HepG2 (cell line): ENCODE data around the gene GRB10. TPM values are rescaled to one million over a fixed set of nuclear protein-coding genes. Genes with fewer than 3 reads are reported as not detected.

Experiments used
- ATAC-seq: fragments of 200-7000 bp; cut with Tn5 transposase; 3 replicates; pipeline ENCODE4 v1.9.1; 2020; ENCODE audit warnings: mild to moderate bottlenecking, moderate library complexity
- BruUV-seq: library from RNA; stranded (reverse); fragments of 400-500 nt; replicated peaks from 2 replicates; lab custom pipeline; 2021; lab: Mats Ljungman, UMichigan
- CTCF ChIA-PET: fragments of 300-600 bp; formaldehyde crosslinking; extraction: SDS; loops from one replicate; lab custom pipeline; 2021; ENCODE audit warnings: low total read pairs, inconsistent platforms, low intra/inter-chr PET ratio; lab: Yijun Ruan, JAX
- POLR2A ChIA-PET: fragments of 350-600 bp; sonication (Branson Sonifier 250); formaldehyde crosslinking; loops from one replicate; lab custom pipeline; 2020; ENCODE audit warnings: antibody characterized with exemption, inconsistent platforms; lab: Yijun Ruan, JAX
- DNase-seq: peaks from one replicate; pipeline ENCODE4 v3.0.0-alpha.2; 2015; ENCODE audit warnings: low spot score
- FAIRE-seq: peaks from 3 replicates; lab custom pipeline; 2011; peaks lifted over from hg19 to GRCh38; lab: Jason Lieb, UNC
- H2AFZ ChIP-seq: one replicate; pipeline ENCODE4 v1.6.1; 2011; ENCODE audit warnings: low read length, inconsistent platforms
- H3K27ac ChIP-seq: fragments of 300-600 bp; 3 replicates; pipeline ENCODE4 v1.8.0; 2011; ENCODE audit warnings: mixed run types, mild to moderate bottlenecking, mixed read lengths, low read length, inconsistent platforms; ENCODE audit not compliant: insufficient read depth; ENCODE audit errors: extremely low read length
- H3K27me3 ChIP-seq, 2 experiments: fragments of 200-600 bp in 1 of 2; 2 replicates in 1 of 2; 3 replicates in 1 of 2; pipeline versions ENCODE4 v1.6.0 to v1.8.0; 2011; ENCODE audit warnings: low read length in 2 of 2, mild to moderate bottlenecking in 2 of 2, moderate library complexity in 2 of 2, inconsistent platforms in 1 of 2; ENCODE audit not compliant: insufficient read depth in 2 of 2, control insufficient read depth in 1 of 2
- H3K36me3 ChIP-seq, 2 experiments: fragments of 200-600 bp in 1 of 2; replicated peaks in 1 of 2; 2 replicates in 1 of 2; 3 replicates in 1 of 2; pipeline versions ENCODE4 v1.5.1 to v1.8.0; 2011; ENCODE audit warnings: low read length in 2 of 2, inconsistent platforms in 1 of 2; ENCODE audit not compliant: insufficient read depth in 2 of 2, control insufficient read depth in 1 of 2
- H3K4me1 ChIP-seq: 2 replicates; pipeline ENCODE4 v1.5.1; 2012; ENCODE audit warnings: low read length, inconsistent platforms; ENCODE audit not compliant: insufficient read depth
- H3K4me2 ChIP-seq: 2 replicates; pipeline ENCODE4 v1.6.0; 2011; ENCODE audit warnings: low read depth, low read length, inconsistent platforms
- H3K4me3 ChIP-seq, 3 experiments: fragments of 200-600 bp in 1 of 3; sonication (generic), shearing (Covaris generic) in 1 of 3; replicated peaks in 1 of 3; 2 replicates each; pipeline ENCODE4 v1.5.1; 2011 to 2016; ENCODE audit warnings: low read length in 3 of 3, inconsistent platforms in 2 of 3, low read depth in 2 of 3, mild to moderate bottlenecking in 2 of 3, control low read depth in 1 of 3, mixed read lengths in 1 of 3; ENCODE audit not compliant: insufficient read depth in 1 of 3
- H3K79me2 ChIP-seq: one replicate; pipeline ENCODE4 v1.6.1; 2011; ENCODE audit warnings: low read length, inconsistent platforms; ENCODE audit not compliant: insufficient read depth
- H3K9ac ChIP-seq: 2 replicates; pipeline ENCODE4 v1.6.0; 2011; ENCODE audit warnings: mild to moderate bottlenecking, low read depth, low read length, inconsistent platforms; ENCODE audit not compliant: insufficient read depth
- H3K9me3 ChIP-seq: 2 replicates; pipeline ENCODE4 v1.5.1; 2012; ENCODE audit warnings: mild to moderate bottlenecking, low read length
- H4K20me1 ChIP-seq: 2 replicates; pipeline ENCODE4 v1.6.0; 2011; ENCODE audit warnings: inconsistent platforms, mild to moderate bottlenecking, low read length, moderate library complexity; ENCODE audit not compliant: insufficient read depth
- ATF7 ChIP-seq, 2 experiments: fragments of 450-650 bp in 1 of 2; sonication (generic) in 1 of 2; formaldehyde crosslinking in 1 of 2; IDR thresholded peaks; 2 replicates each; pipeline versions ENCODE4 v1.4.0 to v1.6.1; 2016 to 2020; ENCODE audit warnings: antibody characterized with exemption in 1 of 2, mild to moderate bottlenecking in 1 of 2, missing genetic modification reagents in 1 of 2
- FOXC1 ChIP-seq: sonication (generic); formaldehyde crosslinking; IDR thresholded peaks from 2 replicates; pipeline ENCODE4 v1.8.0; 2022; ENCODE audit warnings: mild to moderate bottlenecking, missing genetic modification reagents, borderline replicate concordance
- HNRNPK ChIP-seq: fragments of 200-400 bp; formaldehyde crosslinking; IDR thresholded peaks from 2 replicates; pipeline ENCODE4 v1.6.1; 2018; ENCODE audit warnings: low read length, low read depth, moderate library complexity, mild to moderate bottlenecking; ENCODE audit not compliant: poor library complexity, severe bottlenecking
- MEIS1 ChIP-seq: sonication (generic); formaldehyde crosslinking; IDR thresholded peaks from 2 replicates; pipeline ENCODE4 v1.9.0; 2021; ENCODE audit warnings: mild to moderate bottlenecking, missing genetic modification reagents, moderate library complexity, borderline replicate concordance
- NFYC ChIP-seq: IDR thresholded peaks from 2 replicates; pipeline ENCODE4 v1.6.1; 2016; ENCODE audit warnings: missing genetic modification reagents, missing compliant biosample characterization
- ONECUT2 ChIP-seq: sonication (generic); formaldehyde crosslinking; IDR thresholded peaks from 2 replicates; pipeline ENCODE4 v1.4.0; 2020; ENCODE audit warnings: missing genetic modification reagents
- RAD51 ChIP-seq: fragments of 450-650 bp; IDR thresholded peaks from 2 replicates; pipeline ENCODE4 v1.6.1; 2016; ENCODE audit warnings: borderline replicate concordance
- RXRB ChIP-seq: IDR thresholded peaks from 2 replicates; pipeline ENCODE4 v1.6.1; 2016; ENCODE audit warnings: borderline replicate concordance, missing genetic modification reagents, missing compliant biosample characterization
- SRF ChIP-seq: IDR thresholded peaks from 2 replicates; pipeline ENCODE4 v1.6.1; 2011; ENCODE audit warnings: mild to moderate bottlenecking, low read depth, low read length, moderate library complexity
- THAP11 ChIP-seq: IDR thresholded peaks from 2 replicates; pipeline ENCODE4 v1.6.1; 2016; ENCODE audit warnings: missing biosample characterization, missing genetic modification reagents
- ZBTB7A ChIP-seq: sonication (generic); formaldehyde crosslinking; IDR thresholded peaks from 2 replicates; pipeline ENCODE4 v1.8.0; 2022; ENCODE audit warnings: mild to moderate bottlenecking, missing genetic modification reagents
- ZSCAN29 ChIP-seq: sonication (generic); formaldehyde crosslinking; conservative IDR thresholded peaks from 2 replicates; pipeline ENCODE4 v1.4.0; 2020; ENCODE audit warnings: mild to moderate bottlenecking, missing genetic modification reagents
- WGBS: methylation state at CpG from one replicate; pipeline ENCODE4 v1.1.6; 2017; ENCODE audit warnings: low lambda C conversion rate; 5-methylcytosine and 5-hydroxymethylcytosine counted together
- in situ Hi-C: cut with HindIII; loops from 2 replicates; pipeline ENCODE4 v1.10.0; 2017; ENCODE audit warnings: low pct_unique_long_range_greater_than_20kb; ENCODE audit not compliant: extremely low pct_ligation_motif_present
- intact Hi-C: fragments of 100-400 bp; cut with micrococcal nuclease; formaldehyde crosslinking; loops from one replicate; pipeline ENCODE4 v1.10.0; 2022; ENCODE audit not compliant: unreplicated experiment
- polyA plus RNA-seq, 8 experiments: library from polyadenylated mRNA; depleted of rRNA in 3 of 8; stranded (reverse) in 7 of 8; unstranded in 1 of 8; fragments of >200 nt; fragmentation: Illumina TruSeq in 4 of 8; extraction: Trizol in 4 of 8; gene quantifications; 2 replicates each; pipeline versions ENCODE4 v1.2.1 to v1.2.3, GENCODE V29; 2011 to 2016; ENCODE audit warnings: low read depth in 4 of 8, missing spikeins in 1 of 8, mixed read lengths in 1 of 8; ENCODE audit not compliant: insufficient read depth in 1 of 8
- total RNA-seq, 5 experiments: library from RNA; depleted of rRNA; stranded (reverse); fragments of >200 nt; fragmentation: Illumina TruSeq; extraction: Trizol; gene quantifications; 2 replicates each; pipeline ENCODE4 v1.2.3, GENCODE V29; 2016; ENCODE audit warnings: low read depth in 1 of 5
- TF ChIP-seq, protein P1 (sequence below): sonication (generic); formaldehyde crosslinking; IDR thresholded peaks from 2 replicates; pipeline ENCODE4 v1.4.0; 2020; ENCODE audit warnings: missing genetic modification reagents, borderline replicate concordance
- TF ChIP-seq, protein P2 (sequence below): IDR thresholded peaks from 2 replicates; pipeline ENCODE4 v1.6.1; 2016; ENCODE audit warnings: missing biosample characterization, missing genetic modification reagents, low read depth
- TF ChIP-seq, protein P3 (sequence below): IDR thresholded peaks from 2 replicates; pipeline ENCODE4 v1.6.1; 2012; ENCODE audit warnings: low read depth, low read length, improper control_type of control experiment

Gene GRB10
- total and polyA plus RNA-seq, 2 of the 13 experiments (the other 11 are each of a cell fraction or from before 2014, with no cell fraction given): 4.0 to 6.8 TPM

DNA sequence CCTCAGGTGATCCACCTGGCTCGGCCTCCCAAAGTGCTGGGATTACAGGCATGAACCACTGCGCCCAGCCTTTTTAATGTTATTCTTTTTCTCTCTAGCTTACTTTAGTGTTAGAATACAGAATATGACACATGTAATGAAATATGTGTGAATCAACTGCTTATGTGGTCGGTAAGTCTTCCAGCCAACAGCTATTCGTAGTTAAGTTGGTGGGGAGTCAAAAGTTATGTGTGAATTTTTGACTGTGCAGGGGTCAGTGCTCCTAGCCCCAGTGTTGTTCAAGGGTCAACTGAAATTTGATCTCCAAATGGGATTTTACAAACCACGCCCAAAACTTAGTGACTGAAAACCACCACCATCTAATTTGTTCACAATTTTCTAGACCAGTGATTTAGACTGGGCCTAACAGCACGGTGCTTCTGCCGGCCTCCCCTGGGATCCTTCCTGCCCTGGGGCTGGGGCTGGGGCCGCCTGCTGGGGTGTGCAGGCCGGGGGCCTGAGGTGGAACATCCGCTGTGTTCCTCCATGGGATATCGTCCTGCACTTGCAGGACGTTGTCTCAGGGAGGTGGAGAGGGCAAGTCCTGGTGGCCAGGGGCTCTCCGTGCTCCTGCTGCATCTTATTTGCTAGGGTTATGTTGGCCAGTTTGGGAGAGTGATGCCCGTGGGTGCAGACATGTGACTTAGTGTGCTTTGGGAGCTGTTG, 24.5 kb upstream of the GRB10 start:
- Histone ChIP-seq H3K27me3 (no peaks in the 10 kb centered on the region), H3K4me3 (no peak overlapping the region), H3K79me2 (no peaks in the 10 kb centered on the region), H3K9me3 (no peaks in the 10 kb centered on the region), H3K9ac (no peak overlapping the region), H2AFZ (no peak overlapping the region), H3K4me1 (peaks cover 8% of the 10 kb centered on the region; the same call in 1 of the 2 replicates), H3K36me3 (no peaks in the 10 kb centered on the region), H4K20me1 (no peaks in the 10 kb centered on the region), H3K4me2 (no peak overlapping the region), H3K27ac (no peak overlapping the region)
- ChIA-PET POLR2A (no interaction called here), CTCF (no interaction called here)
- 32% methylated on average over 9 of the region's 14 CpGs for WGBS
- intact Hi-C loops: loop anchor here (2.0 kb wide), 1 partner anchor 46 kb away; no protein-coding TSS in a partner anchor
- BruUV-seq: no TSS peak
- in situ Hi-C loops: no loop called here
- no peak for TF ChIP-seq ATF7 (IDR thresholded peaks at IDR 0.05)
- TF ChIP-seq ATF7 (CRISPR knock-in tag; IDR thresholded peaks at IDR 0.05): no peak
- TF ChIP-seq, protein P1, sequence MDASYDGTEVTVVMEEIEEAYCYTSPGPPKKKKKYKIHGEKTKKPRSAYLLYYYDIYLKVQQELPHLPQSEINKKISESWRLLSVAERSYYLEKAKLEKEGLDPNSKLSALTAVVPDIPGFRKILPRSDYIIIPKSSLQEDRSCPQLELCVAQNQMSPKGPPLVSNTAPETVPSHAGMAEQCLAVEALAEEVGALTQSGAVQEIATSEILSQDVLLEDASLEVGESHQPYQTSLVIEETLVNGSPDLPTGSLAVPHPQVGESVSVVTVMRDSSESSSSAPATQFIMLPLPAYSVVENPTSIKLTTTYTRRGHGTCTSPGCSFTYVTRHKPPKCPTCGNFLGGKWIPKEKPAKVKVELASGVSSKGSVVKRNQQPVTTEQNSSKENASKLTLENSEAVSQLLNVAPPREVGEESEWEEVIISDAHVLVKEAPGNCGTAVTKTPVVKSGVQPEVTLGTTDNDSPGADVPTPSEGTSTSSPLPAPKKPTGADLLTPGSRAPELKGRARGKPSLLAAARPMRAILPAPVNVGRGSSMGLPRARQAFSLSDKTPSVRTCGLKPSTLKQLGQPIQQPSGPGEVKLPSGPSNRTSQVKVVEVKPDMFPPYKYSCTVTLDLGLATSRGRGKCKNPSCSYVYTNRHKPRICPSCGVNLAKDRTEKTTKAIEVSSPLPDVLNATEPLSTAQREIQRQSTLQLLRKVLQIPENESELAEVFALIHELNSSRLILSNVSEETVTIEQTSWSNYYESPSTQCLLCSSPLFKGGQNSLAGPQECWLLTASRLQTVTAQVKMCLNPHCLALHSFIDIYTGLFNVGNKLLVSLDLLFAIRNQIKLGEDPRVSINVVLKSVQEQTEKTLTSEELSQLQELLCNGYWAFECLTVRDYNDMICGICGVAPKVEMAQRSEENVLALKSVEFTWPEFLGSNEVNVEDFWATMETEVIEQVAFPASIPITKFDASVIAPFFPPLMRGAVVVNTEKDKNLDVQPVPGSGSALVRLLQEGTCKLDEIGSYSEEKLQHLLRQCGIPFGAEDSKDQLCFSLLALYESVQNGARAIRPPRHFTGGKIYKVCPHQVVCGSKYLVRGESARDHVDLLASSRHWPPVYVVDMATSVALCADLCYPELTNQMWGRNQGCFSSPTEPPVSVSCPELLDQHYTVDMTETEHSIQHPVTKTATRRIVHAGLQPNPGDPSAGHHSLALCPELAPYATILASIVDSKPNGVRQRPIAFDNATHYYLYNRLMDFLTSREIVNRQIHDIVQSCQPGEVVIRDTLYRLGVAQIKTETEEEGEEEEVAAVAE (CRISPR knock-in tag): no peak
- no peak for TF ChIP-seq THAP11
- TF ChIP-seq ZBTB7A: no peak
- no peak for TF ChIP-seq HNRNPK
- TF ChIP-seq SRF: no peak
- TF ChIP-seq MEIS1 (CRISPR knock-in tag): no peak
- TF ChIP-seq ZSCAN29 (CRISPR knock-in tag): no peak
- no peak for TF ChIP-seq ONECUT2
- TF ChIP-seq, protein P2, sequence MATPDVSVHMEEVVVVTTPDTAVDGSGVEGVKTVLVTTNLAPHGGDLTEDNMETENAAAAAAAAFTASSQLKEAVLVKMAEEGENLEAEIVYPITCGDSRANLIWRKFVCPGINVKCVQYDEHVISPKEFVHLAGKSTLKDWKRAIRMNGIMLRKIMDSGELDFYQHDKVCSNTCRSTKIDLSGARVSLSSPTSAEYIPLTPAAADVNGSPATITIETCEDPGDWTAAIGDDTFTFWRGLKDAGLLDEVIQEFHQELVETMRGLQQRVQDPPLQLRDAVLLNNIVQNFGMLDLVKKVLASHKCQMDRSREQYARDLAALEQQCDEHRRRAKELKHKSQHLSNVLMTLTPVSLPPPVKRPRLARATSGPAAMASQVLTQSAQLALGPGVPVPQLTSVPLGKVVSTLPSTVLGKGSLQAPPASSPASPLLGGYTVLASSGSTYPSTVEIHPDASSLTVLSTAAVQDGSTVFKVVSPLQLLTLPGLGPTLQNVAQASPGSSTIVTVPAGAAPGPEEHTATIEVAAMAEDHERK: no peak
- TF ChIP-seq, protein P3, sequence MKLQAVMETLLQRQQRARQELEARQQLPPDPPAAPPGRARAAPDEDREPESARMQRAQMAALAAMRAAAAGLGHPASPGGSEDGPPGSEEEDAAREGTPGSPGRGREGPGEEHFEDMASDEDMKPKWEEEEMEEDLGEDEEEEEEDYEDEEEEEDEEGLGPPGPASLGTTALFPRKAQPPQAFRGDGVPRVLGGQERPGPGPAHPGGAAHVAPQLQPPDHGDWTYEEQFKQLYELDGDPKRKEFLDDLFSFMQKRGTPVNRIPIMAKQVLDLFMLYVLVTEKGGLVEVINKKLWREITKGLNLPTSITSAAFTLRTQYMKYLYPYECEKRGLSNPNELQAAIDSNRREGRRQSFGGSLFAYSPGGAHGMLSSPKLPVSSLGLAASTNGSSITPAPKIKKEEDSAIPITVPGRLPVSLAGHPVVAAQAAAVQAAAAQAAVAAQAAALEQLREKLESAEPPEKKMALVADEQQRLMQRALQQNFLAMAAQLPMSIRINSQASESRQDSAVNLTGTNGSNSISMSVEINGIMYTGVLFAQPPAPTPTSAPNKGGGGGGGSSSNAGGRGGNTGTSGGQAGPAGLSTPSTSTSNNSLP: no peak
- TF ChIP-seq RXRB (CRISPR knock-in tag): no peak
- TF ChIP-seq FOXC1 (CRISPR knock-in tag): no peak
- TF ChIP-seq NFYC (CRISPR knock-in tag): no peak
- TF ChIP-seq RAD51: no peak
- ATAC-seq (no peak; the same call in 2 of the 3 replicates), DNase-seq (no peak), FAIRE-seq (no peak)
